GM18526 (cell line): ENCODE results near the gene MYRIP.

Source experiments
- POLR2A ChIP-seq: IDR thresholded peaks from 3 replicates; pipeline ENCODE4 v1.6.1; 2011; ENCODE audit not compliant: insufficient read length; ENCODE audit errors: extremely low read depth

MYRIP gene

DNA sequence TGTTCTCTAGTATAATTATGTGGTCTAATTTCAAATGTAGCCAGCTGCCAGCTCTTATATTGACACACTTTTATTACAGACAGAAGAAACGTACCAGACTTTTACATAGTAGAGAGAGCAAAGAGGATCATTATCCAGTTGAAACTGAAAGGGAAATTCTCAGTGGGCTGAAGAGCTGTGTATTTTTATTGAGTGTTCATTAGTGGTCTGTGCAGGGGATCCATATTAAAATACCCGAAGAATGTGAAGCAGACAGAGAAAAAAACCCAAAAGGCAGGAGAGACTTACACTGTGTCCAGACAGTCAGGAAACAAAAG is 41.3 kb downstream of the MYRIP start:
- no peak for TF ChIP-seq POLR2A

DNA sequence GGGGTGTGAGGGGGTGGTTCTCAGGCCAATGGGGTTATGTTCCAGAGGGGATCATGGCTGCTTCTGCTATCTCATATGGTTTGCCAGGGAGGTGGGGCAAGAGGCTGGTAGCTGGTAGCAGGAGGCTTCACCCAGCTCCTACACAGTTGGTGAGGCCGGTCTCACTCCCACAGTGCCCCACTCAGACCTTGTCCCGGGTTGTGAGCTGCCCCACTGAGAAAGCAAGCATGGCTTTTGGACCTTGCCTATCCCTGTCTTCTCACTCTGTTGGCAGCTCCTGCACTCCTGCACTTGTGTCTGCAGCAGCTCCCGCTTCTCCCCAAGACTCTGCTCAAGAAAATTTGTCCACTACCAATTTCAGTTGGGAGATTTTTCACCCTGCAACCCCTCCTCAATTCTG is 46.1 kb downstream of the MYRIP start:
- TF ChIP-seq POLR2A, result no peak

DNA sequence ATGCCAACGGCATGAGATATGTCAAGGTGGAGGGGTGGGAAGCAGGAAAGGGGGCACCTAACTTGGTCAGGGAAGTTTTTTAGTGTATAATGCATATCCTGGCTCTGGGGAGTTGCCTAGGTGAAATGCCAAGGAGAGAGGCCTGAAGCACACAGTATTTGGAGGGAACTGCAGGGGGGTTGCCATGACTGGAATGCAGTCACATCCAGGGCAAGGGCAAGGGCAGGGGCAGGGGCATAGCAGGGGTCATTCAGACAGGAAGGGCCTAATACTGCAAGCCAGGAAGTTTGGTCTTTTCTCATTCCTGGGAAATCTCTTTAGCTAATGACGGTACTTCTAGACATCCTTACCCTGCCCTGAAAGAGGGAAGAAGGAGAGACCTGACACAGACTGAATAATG is 60.5 kb downstream of the MYRIP start:
- TF ChIP-seq POLR2A, result no peak

DNA sequence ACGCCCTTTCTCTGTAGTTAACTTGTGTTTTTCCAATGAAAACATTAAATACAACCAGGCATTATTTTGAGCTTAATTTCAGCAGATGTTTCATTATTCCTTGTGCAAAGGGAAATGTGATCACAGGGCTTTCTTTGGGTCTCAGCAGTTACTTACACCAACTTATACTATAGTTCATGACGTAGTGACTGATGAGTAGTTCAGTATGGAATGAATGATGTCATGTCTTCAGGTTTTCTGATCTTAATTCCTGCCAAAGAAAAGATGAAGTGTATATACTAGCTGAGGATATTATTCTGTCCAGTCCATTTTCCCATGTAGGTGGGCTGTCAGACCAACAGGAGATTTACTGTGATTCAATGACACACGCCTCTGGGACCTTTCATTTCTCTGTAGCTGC is 61.3 kb downstream of the MYRIP start:
- no peak for TF ChIP-seq POLR2A

DNA sequence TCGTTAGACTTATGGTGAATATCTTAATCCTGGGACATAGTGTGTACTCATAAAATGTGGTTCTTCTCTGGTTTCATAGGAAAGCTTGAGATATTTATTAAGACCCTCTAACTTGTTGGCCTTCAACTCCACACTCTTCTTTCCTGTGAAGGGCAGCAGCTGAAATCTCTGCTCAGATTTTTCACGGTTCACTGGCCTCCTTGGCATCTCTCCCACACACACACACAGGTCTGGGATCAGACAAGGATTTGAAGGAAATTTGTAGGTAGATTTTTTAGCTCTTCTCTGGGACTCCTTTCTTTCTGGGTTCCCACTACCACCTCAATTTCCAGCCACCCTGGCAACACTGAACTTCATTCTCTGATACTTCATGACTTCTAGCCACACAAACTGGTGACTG is 70.2 kb downstream of the MYRIP start:
- TF ChIP-seq POLR2A, result no peak

DNA sequence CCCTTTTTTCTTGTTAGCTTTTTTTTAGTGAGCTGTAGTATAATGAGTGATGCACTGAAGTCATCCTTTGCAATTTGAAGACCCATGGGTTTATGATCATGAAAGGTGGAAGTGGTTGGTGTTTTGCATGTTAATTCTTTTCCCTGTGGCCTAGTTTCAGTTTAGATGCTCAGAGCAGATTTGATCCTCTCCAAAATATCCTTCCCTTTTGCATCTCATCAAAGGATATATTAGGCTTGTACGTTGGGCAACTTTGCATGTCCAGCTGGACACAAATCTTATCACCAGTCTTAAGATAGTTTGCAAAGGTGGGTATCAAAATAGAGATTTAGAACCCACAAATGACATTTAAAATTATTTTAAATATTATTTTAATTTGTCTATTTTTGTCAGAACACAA is 72.7 kb downstream of the MYRIP start:
- TF ChIP-seq POLR2A, result no peak

DNA sequence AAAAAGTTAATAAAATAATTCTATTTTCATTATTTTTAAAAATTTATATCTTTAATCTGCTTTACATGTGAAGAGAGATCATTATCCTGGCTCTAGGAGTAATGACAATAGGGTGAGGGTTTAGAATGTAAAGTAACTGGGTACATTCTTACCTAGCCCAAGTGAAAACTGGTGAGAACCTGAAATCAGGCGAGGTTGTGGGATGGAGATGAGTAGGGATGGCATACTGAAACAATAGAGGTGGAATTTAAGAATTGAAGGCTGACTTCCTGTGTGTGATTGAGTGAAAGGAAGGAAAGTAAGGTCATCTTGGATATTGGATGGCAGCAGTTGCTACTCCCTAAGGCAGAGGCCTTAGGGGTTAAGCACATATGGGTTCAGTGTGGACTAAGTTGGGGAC is 82.7 kb downstream of the MYRIP start:
- TF ChIP-seq POLR2A, result no peak

DNA sequence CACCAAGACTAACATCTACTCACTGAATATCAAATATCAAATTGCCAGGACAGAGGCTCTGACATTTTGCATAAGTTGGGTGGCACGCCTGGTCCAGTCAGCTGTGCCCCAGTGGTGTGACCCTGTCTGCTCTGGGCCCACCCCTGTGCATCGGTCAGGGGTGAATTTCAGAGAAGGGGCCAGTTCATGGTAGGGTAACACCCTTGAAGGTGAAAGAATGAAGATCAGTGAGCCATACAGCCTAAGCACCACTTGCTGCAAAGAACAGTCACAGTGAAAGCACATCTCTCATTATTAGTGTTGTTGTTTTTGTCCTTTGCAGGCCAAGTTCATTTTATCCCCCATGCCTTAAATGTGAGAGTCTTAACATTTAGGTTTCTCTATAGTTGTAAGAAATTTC is 86.8 kb downstream of the MYRIP start:
- no peak for TF ChIP-seq POLR2A

DNA sequence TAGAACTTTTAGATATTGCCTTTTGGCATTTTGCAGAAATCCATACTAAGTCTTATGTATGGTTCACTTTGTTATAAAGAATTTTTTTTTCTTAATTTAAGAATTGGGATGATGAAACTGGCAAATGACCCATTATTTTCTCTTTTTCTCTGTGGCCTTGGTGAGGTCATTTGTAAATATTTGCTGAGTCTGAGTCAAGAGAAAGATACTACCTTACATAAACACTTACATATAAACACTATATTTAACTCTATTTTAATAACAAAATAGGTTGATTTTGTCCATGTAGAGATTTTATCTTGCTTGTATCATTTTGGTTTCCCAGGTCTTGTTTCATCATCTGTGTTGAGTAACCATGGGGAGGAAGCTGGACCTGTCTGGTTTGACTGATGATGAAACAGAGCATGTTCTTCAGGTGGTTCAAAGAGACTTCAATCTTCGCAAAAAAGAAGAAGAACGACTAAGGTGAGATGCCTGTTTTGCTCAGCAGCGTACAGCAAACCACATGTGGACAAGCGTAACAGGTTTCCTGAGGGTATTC is 91.1 kb downstream of the MYRIP start:
- TF ChIP-seq POLR2A, result no peak

DNA sequence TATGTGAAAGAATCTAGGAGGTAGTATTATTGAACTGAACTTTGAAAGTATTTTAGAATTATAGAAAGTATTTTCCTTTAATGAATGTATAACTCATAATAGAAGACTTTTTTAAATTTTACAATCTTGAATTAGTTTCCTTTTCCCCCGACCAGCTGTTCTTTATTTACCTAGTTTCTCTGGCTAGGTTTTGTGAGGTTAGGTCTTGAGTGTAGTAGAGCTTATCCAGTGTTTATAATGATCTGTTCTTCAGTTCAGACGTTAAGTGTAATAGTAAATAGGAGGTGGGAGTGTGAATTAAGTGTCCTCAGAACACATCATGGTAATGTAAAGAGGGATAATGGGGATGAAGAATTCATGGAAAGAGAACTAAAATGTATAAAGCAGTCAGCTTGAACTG is 93.8 kb downstream of the MYRIP start:
- TF ChIP-seq POLR2A, result no peak

DNA sequence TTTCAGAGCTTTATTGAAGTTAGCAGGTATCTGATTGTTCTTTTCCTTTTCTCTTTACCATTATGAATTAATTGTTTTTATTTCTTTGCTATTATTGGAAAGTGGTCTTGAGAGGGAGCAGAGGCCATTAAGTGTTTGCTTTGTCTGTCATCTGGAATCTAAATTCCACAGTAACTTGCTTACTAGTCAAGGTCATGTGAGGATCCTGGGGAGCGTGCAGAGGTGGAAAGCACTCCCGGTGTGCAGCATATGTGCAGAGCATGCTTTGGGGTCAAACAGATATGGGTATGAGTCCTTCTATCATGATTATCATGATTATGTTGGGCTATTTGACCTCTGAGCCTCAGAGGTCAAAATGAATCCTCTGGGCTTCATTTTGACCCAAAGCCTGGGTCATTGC is 96.4 kb downstream of the MYRIP start:
- TF ChIP-seq POLR2A, result no peak

DNA sequence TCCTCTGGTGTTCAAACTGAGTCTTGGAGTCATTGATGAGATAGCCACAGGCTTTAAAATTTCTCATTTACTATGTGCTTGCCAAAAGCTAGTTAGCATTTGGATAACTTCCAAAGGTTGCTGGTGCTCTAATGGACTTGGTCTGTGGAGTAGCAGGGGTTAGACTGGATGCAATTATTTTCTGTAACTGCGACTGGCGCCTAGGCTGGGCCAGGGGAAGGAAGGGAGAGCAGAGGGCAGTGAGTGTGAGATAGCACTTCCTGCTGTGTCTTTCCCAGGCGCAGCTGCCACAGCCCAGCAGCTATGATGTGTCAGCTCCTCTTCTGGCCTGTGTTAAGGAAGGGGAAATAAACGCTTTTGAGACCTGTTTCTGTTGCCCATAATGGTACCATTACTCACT is 98.6 kb downstream of the MYRIP start:
- TF ChIP-seq POLR2A, result no peak

DNA sequence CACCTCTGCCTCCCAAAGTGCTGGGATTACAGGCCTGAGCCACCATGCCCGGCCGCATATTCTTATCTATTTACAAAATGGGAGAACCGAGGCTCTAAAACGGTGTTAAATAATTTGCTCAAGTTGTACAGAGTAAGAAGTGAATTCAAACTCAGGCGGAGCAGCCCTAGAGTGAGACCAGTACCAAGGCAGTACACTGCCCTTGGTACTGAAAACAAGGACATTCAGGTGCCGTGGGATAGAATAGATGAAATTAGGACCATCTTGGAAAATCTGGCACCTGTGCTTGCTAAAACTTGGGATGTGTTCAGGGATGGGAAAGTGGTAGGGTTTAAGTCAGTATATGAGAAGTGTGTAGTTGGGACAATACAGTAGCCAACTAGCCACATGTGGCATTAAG is 100.7 kb downstream of the MYRIP start:
- no peak for TF ChIP-seq POLR2A

DNA sequence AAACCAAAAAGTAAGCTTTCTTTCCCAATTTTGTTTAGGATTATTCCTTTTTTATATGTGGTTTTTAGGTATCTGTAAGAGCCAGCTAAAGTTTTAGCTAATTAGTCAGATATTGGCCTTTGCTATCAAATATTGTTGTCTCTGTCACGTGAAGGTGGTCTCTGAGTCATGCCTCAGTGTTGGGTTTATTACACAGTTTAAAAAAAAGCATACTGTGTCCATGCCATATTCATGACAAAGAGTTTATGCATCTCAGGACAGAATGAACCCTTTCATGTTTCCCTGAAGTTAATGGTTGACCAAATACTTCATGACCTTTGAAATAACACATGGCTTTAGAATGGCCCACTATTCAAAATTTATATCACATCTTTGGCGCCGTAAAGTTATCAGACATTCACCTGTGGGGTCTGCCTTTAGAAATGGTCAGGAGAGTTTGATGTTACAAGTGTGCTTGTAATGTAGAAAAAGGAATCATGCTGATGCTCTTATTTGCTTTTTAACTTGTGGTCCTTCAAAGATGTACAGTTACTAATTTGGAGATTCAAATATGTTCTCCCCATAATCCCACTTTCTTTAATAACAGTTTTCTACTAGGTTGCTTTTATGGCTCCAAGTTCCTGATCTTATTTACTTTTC is 101.5 kb downstream of the MYRIP start:
- TF ChIP-seq POLR2A, result no peak

DNA sequence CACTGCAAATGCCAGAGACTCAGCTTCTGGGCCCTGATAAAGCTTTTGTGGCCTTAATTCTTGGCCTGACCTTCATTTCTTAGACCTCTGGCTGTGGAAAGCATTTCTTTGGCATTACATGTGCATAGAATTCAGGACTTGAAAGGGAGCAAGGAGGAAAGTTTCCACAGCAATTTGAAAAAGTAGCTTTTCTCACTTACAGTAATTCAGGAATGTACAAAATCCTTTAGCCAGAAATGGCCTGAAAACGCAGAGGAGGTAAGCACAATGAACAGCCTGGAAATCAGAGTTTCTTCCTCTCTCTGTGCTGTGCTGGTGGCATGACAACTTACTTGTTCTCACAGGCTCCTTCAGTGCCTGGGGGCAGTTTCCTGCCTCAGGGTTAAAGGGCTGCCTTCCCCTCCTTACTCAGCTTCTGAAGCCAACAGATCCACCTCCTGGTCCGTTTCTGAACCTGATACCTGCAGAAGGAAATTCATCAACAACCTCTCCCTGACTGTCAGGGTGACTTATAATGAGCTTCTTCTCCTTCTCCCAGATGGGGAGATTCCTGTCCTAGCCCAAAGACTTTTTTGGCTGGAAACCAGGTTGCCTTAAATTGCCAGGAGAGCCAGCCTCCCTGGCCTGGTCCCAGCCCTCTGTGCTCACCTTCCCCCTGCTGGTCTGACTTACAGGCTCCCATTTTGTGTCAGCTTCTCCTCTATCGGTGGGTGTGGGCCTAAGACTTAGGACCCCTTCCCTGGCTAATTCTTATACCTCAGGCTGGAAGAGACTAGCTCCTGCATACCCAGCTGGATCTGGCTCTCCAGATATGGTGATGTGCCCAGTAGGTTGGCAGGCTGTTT is 102.3 kb downstream of the MYRIP start:
- no peak for TF ChIP-seq POLR2A

DNA sequence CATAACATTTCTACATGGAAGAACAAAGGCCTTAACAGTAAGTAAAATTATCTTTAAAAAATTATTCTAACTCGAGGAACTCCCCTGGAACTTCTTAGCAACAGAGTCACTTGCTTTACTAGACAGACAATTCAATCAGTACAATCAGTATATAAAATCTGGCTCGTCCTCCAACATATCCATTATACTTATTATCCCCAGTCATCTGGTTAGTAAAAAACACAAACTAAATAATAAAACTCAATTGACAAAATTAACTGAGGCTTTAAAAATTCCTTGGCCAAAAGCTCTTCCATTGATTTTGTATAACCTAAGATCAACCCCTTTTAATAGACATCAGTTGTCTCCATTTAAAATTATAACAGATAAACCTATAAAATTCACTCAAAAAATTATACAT is 105.6 kb downstream of the MYRIP start:
- no peak for TF ChIP-seq POLR2A

DNA sequence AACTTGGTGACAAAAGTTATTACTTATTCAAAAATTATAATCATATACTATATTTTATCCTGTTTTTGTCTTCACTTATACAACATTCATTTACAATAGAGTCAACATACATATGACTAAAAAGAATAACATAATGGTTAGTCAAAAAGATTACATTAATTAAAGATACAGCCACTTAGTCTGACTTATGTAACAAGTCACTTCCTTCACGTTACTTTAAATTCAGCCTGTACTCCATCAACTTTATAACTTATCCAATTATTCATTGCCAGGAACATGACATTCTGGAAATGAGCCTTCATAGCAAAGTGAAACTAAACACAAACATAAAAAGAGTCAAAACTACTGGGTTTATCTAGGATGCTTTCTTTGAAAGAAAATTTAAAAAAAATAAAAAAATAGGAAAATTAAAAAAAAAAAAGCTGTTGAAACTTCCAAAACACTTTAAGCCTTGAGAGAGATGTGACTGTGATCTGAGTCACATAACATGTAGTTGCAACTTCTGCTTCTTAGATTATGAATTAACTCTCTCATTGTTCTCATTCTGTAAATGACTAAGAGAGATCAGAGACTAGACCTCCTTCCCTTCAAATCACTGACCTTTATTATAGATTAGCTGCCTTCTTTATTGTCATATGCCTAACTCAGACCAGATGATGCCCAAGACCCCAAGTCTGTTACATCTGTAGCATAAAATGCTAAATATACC is 107.8 kb downstream of the MYRIP start:
- no peak for TF ChIP-seq POLR2A

DNA sequence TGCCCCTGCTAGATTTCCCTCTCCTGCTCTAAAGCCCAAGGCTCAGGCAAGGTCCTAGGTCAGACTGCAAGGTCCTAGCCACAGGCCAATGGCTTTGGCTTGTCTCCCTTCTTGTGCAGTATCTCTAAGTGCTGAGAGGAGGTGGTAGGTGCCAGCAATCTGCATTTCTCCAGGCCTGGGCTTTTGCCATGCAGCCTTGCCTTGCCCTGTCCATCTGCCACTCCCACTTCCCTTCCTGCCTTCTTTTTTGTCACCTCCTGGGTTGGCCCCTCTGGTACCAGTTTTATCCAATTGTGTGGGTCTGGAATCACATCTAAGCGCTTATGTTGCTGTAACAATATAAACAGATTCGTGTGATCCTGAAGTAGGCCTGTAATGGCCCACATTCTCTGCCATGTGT is 109.9 kb downstream of the MYRIP start:
- no peak for TF ChIP-seq POLR2A
